Measurements from ENCODE around the gene FAM20B.

The FAM20B gene

GRCh38 chr1:179089827-179090482, 64.3 kb downstream of the FAM20B start:
- H3K27ac ChIP-seq = 0 out of 2 replicates have a peak overlapping the region, but pooled peaks have one; percentile 5
- TF ChIP-seq CTCF (IDR thresholded peaks at IDR 0.05) (no peak), ZFX (IDR thresholded peaks at IDR 0.05; ENCODE audit: borderline replicate concordance) (no peak)

- 0 out of 2 replicates have a peak overlapping the region, but pooled peaks have one; percentile 5 for H3K27ac ChIP-seq
- TF ChIP-seq ZFX (IDR thresholded peaks at IDR 0.05; ENCODE audit: borderline replicate concordance) (no peak), CTCF (IDR thresholded peaks at IDR 0.05) (no peak)
Measured at GRCh38 chr1:179090522-179090921, 64.8 kb downstream of the FAM20B start.

GRCh38 chr1:179090923-179091322, 65.2 kb downstream of the FAM20B start:
- no peak for TF ChIP-seq CTCF (IDR thresholded peaks at IDR 0.05)
- no peak for TF ChIP-seq ZFX (IDR thresholded peaks at IDR 0.05; ENCODE audit: borderline replicate concordance)
- no peak overlapping the region for H3K27ac ChIP-seq

- no peak overlapping the region for H3K27ac ChIP-seq
- TF ChIP-seq CTCF (IDR thresholded peaks at IDR 0.05) (no peak), ZFX (IDR thresholded peaks at IDR 0.05; ENCODE audit: borderline replicate concordance) (no peak)
Measured at GRCh38 chr1:179091691-179092165, 66.0 kb downstream of the FAM20B start.

- TF ChIP-seq ZFX (IDR thresholded peaks at IDR 0.05; ENCODE audit: borderline replicate concordance) (no peak), CTCF (IDR thresholded peaks at IDR 0.05) (no peak)
- no peak overlapping the region for H3K27ac ChIP-seq
Measured at GRCh38 chr1:179092896-179093461, 67.3 kb downstream of the FAM20B start.

- H3K27ac ChIP-seq = peak overlapping the region; percentile 24; the same call in 1 of the 2 replicates
- TF ChIP-seq CTCF (IDR thresholded peaks at IDR 0.05) (no peak), ZFX (IDR thresholded peaks at IDR 0.05; ENCODE audit: borderline replicate concordance) (no peak)
Measured at GRCh38 chr1:179094818-179095217, 69.1 kb downstream of the FAM20B start.

- TF ChIP-seq ZFX (IDR thresholded peaks at IDR 0.05; ENCODE audit: borderline replicate concordance) = no peak
- TF ChIP-seq CTCF (IDR thresholded peaks at IDR 0.05) = no peak
- H3K27ac ChIP-seq = peak overlapping the region; percentile 24
Measured at GRCh38 chr1:179095377-179095776, 69.7 kb downstream of the FAM20B start.
